ENCODE measurements around the gene ANKS1A.

- TF ChIP-seq EZH2 (optimal IDR thresholded peaks at IDR 0.05; ENCODE audit: low read depth, low read length) (no peak), CTCF (IDR thresholded peaks at IDR 0.05; ENCODE audit: low read length) (no peak), EZH2phosphoT487 (IDR thresholded peaks at IDR 0.05; ENCODE audit: low read length) (no peak)
These were observed 204.7 kb downstream of the ANKS1A start for GRCh38 chr6:35093783-35094182.

All from MM.1S (cell line).